HL-60 (cell line): ENCODE results near the gene LIPC.

Experiments
- CTCF ChIP-seq: IDR thresholded peaks from one replicate; pipeline ENCODE4 v1.5.1; 2011; ENCODE audit warnings: low read length, control low read depth, inconsistent platforms; ENCODE audit not compliant: insufficient read depth
- GABPA ChIP-seq: IDR thresholded peaks from 2 replicates; pipeline ENCODE4 v1.6.1; 2012; ENCODE audit warnings: low read depth
- POLR2AphosphoS5 ChIP-seq: IDR thresholded peaks from 2 replicates; pipeline ENCODE4 v1.6.1; 2012; ENCODE audit warnings: low read depth
- REST ChIP-seq: IDR thresholded peaks from 2 replicates; pipeline ENCODE4 v1.6.1; 2012; ENCODE audit warnings: low read depth; ENCODE audit not compliant: insufficient replicate concordance
- SPI1 ChIP-seq: IDR thresholded peaks from 2 replicates; pipeline ENCODE4 v1.6.1; 2012; ENCODE audit warnings: low read depth, mild to moderate bottlenecking, borderline replicate concordance

- TF ChIP-seq CTCF, result no peak
- no peak for TF ChIP-seq REST
- no peak for TF ChIP-seq POLR2AphosphoS5
- no peak for TF ChIP-seq GABPA
- no peak for TF ChIP-seq SPI1
Observed at GRCh38 chr15:58425834-58426233, 6.0 kb upstream of the LIPC start.
